Fibroblast of the conjunctiva (primary cell): ENCODE data around the gene ALDOC.

Source experiments
- DNase-seq: peaks from one replicate; pipeline ENCODE4 v3.0.0-alpha.2; 2010; ENCODE audit warnings: low read depth

ALDOC gene

GRCh38 chr17:28532050-28532960 lies 44.4 kb downstream of the ALDOC start:
- no peak for DNase-seq

- no peak for DNase-seq
Observed at GRCh38 chr17:28530926-28531325, 45.8 kb downstream of the ALDOC start.

GRCh38 chr17:28530250-28530649 lies 46.4 kb downstream of the ALDOC start:
- DNase-seq: no peak

- no peak for DNase-seq
Observed at GRCh38 chr17:28529013-28529400, 47.7 kb downstream of the ALDOC start.

- no peak for DNase-seq
Observed at GRCh38 chr17:28528327-28529012, 48.2 kb downstream of the ALDOC start.

GRCh38 chr17:28527859-28528258 lies 48.8 kb downstream of the ALDOC start:
- DNase-seq: no peak

- no peak for DNase-seq
Observed at GRCh38 chr17:28527181-28527681, 49.5 kb downstream of the ALDOC start.

GRCh38 chr17:28526381-28526780 lies 50.3 kb downstream of the ALDOC start:
- DNase-seq: no peak

GRCh38 chr17:28524476-28525424 lies 51.9 kb downstream of the ALDOC start:
- no peak for DNase-seq

- DNase-seq: no peak
Observed at GRCh38 chr17:28523876-28524275, 52.8 kb downstream of the ALDOC start.

GRCh38 chr17:28523186-28523585 lies 53.5 kb downstream of the ALDOC start:
- DNase-seq: no peak
